Measurements from ENCODE around the gene VIM.

GRCh38 chr10:17233286-17233991, 5.4 kb downstream of the VIM start:
- TF ChIP-seq CTCF (IDR thresholded peaks at IDR 0.05; ENCODE audit: insufficient read depth, low read length) (no peak), SPI1 (IDR thresholded peaks at IDR 0.05; ENCODE audit: borderline replicate concordance, low read depth) (no peak)
